ENCODE measurements around the gene PDCD11. TPM values are rescaled to one million over a fixed set of nuclear protein-coding genes. Genes with fewer than 3 reads are reported as not detected.
"Not testable (repeated sequence)": the region's sequence is repeated elsewhere in the genome, so short reads cannot be mapped to it uniquely, and the experiment has no call there.

The PDCD11 gene, protein sequence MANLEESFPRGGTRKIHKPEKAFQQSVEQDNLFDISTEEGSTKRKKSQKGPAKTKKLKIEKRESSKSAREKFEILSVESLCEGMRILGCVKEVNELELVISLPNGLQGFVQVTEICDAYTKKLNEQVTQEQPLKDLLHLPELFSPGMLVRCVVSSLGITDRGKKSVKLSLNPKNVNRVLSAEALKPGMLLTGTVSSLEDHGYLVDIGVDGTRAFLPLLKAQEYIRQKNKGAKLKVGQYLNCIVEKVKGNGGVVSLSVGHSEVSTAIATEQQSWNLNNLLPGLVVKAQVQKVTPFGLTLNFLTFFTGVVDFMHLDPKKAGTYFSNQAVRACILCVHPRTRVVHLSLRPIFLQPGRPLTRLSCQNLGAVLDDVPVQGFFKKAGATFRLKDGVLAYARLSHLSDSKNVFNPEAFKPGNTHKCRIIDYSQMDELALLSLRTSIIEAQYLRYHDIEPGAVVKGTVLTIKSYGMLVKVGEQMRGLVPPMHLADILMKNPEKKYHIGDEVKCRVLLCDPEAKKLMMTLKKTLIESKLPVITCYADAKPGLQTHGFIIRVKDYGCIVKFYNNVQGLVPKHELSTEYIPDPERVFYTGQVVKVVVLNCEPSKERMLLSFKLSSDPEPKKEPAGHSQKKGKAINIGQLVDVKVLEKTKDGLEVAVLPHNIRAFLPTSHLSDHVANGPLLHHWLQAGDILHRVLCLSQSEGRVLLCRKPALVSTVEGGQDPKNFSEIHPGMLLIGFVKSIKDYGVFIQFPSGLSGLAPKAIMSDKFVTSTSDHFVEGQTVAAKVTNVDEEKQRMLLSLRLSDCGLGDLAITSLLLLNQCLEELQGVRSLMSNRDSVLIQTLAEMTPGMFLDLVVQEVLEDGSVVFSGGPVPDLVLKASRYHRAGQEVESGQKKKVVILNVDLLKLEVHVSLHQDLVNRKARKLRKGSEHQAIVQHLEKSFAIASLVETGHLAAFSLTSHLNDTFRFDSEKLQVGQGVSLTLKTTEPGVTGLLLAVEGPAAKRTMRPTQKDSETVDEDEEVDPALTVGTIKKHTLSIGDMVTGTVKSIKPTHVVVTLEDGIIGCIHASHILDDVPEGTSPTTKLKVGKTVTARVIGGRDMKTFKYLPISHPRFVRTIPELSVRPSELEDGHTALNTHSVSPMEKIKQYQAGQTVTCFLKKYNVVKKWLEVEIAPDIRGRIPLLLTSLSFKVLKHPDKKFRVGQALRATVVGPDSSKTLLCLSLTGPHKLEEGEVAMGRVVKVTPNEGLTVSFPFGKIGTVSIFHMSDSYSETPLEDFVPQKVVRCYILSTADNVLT (N-terminal part only)
- 26.3 and 26.9 TPM in 2 replicates for total RNA-seq

DNA sequence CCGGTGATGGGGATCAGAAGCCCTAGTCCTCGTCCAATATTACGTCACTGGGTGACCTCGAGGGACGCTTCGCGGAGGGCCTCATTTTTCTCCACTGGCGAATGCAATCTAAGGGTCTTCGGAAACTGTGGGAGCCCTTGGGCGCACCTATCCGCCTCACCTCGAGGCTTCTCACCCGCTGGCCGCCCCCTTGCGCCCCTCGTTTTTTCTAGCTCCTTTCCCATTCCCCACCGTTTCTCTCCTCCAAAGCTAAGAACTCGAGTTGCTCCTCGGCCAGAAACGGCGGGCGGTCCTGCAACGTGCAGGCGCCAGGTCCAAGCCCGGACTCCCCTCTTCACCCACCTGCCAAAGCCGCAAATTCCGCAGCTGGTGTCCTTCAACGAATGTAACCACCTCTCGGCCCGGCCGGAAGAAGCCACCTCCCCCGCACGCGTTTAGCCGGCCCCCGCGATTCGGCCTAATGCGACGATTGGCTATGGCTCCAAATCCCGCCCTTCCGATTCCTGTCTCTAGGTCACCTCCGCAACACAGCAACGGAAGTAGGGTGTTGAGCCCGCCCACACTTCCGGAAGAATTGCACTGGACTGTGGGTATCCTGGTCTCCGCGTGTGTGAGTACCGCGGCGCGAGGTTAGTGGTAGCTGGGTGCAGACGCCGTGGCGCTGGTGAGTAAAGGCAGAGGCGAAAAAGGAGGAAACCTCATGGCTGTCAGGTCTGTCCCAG, at the start of gene PDCD11, which contains the start of gene ATP5MK:
PDCD11 (plus strand) TSS at position 560 of the 722 bp plus-strand sequence. CDS start 1,801 bp downstream, outside the sequence.
ATP5MK (minus strand) TSS at position 409 of the 722 bp plus-strand sequence. CDS start 4,018 bp downstream, outside the sequence.
- DNase-seq (ENCODE audit: low read depth in 2 of 2) = peak; percentile 96 to 99

DNA sequence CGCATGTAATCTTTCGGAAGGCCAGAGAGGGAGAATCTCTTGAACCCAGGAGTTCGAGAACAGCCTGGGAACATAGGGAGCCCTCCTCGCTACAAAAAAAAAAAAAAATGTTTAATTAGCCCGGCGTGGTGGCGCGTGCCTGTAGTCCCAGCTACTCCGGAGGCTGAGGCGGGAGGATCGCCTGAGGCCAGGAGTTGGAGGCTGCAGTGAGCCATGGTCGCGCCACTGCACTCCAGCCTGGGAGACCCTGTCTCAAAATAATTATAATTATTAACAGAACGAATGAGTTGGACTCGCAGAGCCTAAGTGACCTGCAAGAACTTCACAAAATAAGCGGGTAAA, 46.3 kb upstream of the PDCD11 start:
- no peak for DNase-seq (ENCODE audit: low read depth in 2 of 2)

DNA sequence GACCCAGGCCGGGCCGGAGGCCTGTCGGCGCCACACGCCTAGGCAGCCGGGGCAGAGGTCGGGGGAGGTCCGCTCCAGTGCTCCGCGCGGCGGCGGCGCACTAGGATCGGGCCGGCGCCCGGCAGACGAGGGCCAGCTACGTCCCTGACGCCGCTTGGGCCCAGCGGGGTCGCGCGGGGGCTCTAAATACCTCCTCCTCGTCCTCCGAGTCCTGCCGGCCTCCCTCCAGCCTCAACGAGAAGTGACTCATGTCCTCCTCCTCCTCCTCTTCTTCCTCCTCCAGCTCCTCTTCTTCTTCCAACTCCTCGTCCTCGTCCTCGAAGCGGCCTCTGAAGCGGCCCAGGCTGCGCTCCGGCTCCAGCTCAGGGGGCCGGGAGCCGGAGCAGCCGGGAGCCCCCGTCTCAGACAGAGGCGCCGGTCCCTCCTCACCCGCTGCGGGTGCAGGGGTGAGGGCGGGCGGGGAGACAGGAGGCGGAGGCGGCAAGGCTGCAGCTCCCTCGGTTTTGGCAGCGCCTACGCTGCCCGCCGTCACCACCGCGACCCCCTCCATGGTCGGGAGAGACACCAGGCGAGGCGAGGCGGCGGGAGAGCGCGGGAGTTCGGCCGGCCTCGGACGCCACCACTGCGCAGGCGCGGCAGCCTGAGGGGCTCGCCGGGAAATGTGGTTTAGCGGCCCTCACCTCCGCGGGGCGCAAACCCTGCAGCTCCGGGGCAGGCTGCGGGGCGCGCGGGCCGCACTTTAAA, 45.7 kb upstream of the PDCD11 start, which contains the start of gene PCGF6:
PCGF6 (minus strand) TSS at position 624 of the 744 bp plus-strand sequence; CDS start at position 550, 74 bp downstream.
- DNase-seq (ENCODE audit: low read depth in 2 of 2) = peak; percentile 50 to 83

- no peak for DNase-seq (ENCODE audit: low read depth in 2 of 2)
Observed at GRCh38 chr10:103353281-103353680, 43.1 kb upstream of the PDCD11 start.

- not testable (repeated sequence) for DNase-seq (ENCODE audit: low read depth in 2 of 2)
Observed at GRCh38 chr10:103354567-103354966, 41.9 kb upstream of the PDCD11 start.

DNA sequence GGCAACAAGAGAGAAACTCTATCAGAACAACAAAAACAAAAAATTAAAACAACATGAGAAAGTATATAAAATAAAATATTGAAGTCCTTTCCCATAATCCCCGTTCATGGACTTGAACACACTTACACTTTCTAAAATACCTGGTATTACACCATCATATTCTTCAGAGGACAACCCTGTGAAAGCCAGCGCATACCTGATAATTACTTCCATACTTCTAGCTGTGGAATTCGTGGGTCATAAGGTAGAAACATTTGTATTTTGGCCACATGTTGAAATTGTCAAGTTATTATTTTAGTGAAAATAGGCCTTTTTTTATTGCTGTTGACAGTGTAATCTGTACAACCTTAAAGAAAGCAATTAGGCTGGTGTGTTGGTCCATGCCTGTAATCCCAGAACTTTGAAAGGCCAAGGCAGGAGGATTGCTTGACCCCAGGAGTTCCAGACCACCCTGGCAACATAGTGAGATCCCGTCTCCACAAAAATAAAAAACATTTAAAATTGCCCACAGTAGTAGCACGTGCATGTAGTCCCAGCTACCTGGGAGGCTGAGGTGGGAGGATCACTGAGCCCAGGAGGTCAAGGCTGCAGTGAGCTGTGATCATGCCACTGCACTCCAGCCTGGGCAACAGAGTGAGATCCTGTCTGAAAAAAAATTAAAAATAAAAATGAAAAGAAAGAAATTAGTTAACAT, 40.4 kb upstream of the PDCD11 start:
- DNase-seq (ENCODE audit: low read depth in 2 of 2) = no peak

DNA sequence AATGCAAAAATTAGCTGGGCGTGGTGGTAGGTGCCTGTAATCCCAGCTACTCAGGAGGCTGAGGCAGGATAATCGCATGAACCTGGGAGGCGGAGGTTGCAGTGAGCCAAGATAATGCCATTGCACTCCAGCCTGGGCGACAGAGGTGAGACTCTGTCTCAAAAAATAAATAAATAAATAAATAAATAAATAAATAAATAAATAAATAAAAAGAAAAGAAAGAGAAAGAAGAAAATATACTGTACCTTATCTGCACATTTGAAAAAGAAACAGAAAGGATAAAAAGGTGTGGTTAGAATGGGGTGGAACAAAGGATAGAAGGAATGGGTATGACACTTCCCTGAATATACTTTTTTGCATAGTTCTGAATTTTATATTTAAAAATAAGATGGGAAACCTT, 36.9 kb upstream of the PDCD11 start:
- not testable (repeated sequence) for DNase-seq (ENCODE audit: low read depth in 2 of 2)

- not testable (repeated sequence) for DNase-seq (ENCODE audit: low read depth in 2 of 2)
Observed at GRCh38 chr10:103360791-103361190, 35.6 kb upstream of the PDCD11 start.

GRCh38 chr10:103367379-103367781, 29.0 kb upstream of the PDCD11 start:
- no peak for DNase-seq (ENCODE audit: low read depth in 2 of 2)

GRCh38 chr10:103367782-103368518, 28.5 kb upstream of the PDCD11 start, which contains the start of gene TAF5:
Gene TAF5 (plus strand): TSS chr10:103367976. CDS start chr10:103367990, 14 bp downstream.
- peak; percentile 92 to 95 for DNase-seq (ENCODE audit: low read depth in 2 of 2)

DNA sequence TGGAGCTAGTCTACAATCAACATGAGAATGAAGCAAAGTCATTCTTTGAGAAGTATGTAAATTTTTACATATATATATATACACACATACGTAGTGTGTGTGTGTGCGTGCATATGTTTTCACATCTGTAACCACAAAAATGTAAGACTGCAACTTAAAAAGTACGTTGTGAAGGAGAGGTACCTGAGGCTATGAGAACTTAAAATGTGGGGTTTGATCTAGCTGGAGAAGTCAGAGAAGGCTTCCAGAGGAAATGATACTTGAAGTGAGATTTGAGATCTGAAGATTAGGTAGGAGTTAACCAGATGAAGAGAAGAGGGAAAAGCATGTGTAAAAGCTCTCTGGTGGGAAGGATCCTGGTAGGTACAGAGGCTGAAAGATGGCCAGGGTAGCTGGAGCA, 22.9 kb upstream of the PDCD11 start:
- no peak for DNase-seq (ENCODE audit: low read depth in 2 of 2)

DNA sequence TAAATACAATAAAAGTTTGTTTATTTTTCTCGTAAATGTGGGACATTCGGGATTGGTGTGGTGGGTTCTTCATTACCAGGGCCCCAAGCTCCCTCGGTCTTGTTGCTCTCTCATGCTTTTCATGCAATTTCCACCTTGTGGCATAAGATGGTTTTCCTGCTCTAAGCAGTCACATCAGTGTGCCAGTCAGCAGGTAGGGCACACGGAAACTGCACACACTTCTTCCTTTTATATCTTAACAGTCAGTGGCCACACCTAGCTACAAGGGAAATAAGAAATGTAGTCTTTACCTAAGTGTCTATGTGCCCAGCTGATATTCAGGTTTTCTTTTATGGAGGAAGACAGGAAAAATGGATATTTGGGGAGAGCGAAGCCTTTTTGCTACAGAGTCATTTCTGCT, 22.2 kb upstream of the PDCD11 start:
- DNase-seq (ENCODE audit: low read depth in 2 of 2) = no peak

- DNase-seq (ENCODE audit: low read depth in 2 of 2) = no peak
Observed at GRCh38 chr10:103382769-103383168, 13.7 kb upstream of the PDCD11 start.

- no peak for DNase-seq (ENCODE audit: low read depth in 2 of 2)
Observed at GRCh38 chr10:103394180-103394579, 2.2 kb upstream of the PDCD11 start.

DNA sequence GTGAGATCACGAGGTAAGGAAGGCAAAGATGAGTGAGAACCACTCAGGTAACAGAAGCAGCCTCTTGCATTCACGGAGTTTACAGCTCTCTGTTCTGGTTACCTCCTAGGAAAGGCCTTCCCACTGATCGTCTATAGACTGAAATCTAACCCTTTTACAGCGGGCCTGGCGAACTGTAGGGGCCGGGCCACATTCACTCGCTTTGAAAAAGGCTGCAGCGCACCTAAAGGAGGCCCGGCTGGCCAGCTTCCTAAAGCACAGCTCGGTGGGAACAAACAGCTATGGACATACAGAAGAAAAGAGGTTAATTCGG, 716 bp upstream of the PDCD11 start:
- peak in 1 of 2 donors; percentile 27 for DNase-seq (ENCODE audit: low read depth in 2 of 2)

DNA sequence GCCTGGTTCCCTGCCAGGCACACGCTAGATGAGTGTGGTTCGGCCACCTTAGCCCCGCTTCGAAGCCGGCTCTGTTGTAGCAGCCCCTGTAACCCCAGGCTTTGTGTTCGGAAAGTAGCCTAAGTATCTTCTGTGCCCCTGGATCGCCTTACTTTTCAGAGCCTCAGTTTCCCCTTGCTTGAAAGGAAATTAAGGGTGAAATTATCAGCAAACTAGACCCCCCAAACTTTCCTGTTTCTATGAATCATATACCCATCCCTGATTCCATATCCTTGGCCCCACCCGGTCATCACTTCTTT, 312 bp downstream of the PDCD11 start:
- DNase-seq (ENCODE audit: low read depth in 2 of 2) = no peak

DNA sequence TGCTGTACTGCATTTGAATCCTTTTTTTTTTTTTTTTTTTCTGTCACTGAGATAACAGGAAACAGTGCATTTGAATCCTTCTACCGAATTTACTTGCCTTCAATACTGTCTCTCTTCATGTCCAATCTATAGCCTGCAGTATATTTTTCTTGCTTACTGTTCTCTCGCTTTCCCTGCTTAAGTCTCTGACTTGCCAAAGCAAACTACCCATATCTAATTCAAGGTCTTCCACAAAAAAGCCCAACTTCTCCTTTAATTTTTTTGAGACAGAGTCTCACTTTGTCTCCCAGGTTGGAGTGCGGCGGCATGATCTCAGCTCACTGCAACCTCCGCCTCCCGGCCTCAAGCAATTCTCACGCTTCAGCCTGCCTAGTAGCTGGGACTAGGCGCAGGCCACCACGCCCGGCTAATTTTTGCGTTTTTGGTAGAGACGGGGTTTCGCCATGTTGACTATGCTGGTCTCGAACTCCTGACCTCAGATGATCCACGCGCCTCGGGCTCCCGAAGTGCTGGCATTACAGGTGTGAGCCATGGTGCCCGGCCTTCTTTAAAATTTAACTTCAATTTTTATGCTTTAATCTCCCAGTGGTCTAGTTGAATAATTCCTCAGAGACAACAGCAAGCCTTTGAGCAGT, 882 bp downstream of the PDCD11 start:
- no peak for DNase-seq (ENCODE audit: low read depth in 2 of 2)

GRCh38 chr10:103413564-103413963, 17.1 kb downstream of the PDCD11 start:
- no peak for DNase-seq (ENCODE audit: low read depth in 2 of 2)

All from dermis microvascular lymphatic vessel endothelial cell (primary cell).